Measurements from ENCODE around the gene FAM200C. TPM values are rescaled to one million over a fixed set of nuclear protein-coding genes. Genes with fewer than 3 reads are reported as not detected.

Gene FAM200C
- total and polyA plus RNA-seq, 8 donors, result 0.29 to 7.2 (median 1.6) TPM

GRCh38 chr5:160395111-160395510 lies 4.7 kb downstream of the FAM200C start:
- Histone ChIP-seq H3K9me3 (no peaks in the 10 kb centered on the region), H3K4me3 (no peak overlapping the region), H3K27ac (no peak overlapping the region), H3K36me3 (peaks cover 0 to 14% (median 0%) of the 10 kb centered on the region in 4 donors), H3K27me3 (no peaks in the 10 kb centered on the region), H3K4me1 (peaks cover 12 to 56% (median 27%) of the 10 kb centered on the region in 4 donors)
- intact Hi-C loops (cut with DNase I; ENCODE audit: low total_unique reads), result no loop called here
- WGBS, 5 donors, result 92 to 98% (median 95%) methylated on average over 7 of the region's 7 CpGs
- no peak for TF ChIP-seq POLR2A (IDR thresholded peaks at IDR 0.05)
- TF ChIP-seq CTCF (IDR thresholded peaks at IDR 0.05), result no peak
- no peak for TF ChIP-seq EP300 (IDR thresholded peaks at IDR 0.05)
- TF ChIP-seq POLR2AphosphoS5 (IDR thresholded peaks at IDR 0.05), result no peak
- no peak for DNase-seq

GRCh38 chr5:160390787-160391696 lies 8.8 kb downstream of the FAM200C start:
- Histone ChIP-seq H3K27me3 (no peaks in the 10 kb centered on the region), H3K9me3 (peaks cover 0 to 20% (median 3%) of the 10 kb centered on the region in 4 donors), H3K4me1 (peaks cover 0 to 21% (median 2%) of the 10 kb centered on the region in 4 donors), H3K27ac (no peak overlapping the region), H3K36me3 (peaks cover 0 to 14% (median 0%) of the 10 kb centered on the region in 4 donors), H3K4me3 (no peak overlapping the region)
- DNase-seq, result peak in 1 of 2 donors; percentile 44
- 69 to 80% (median 74%) methylated on average over 8 of the region's 8 CpGs for WGBS, 5 donors
- intact Hi-C loops (cut with DNase I; ENCODE audit: low total_unique reads), result no loop called here
- TF ChIP-seq POLR2A (IDR thresholded peaks at IDR 0.05) (no peak), EP300 (IDR thresholded peaks at IDR 0.05) (no peak), CTCF (IDR thresholded peaks at IDR 0.05) (peak in 2 of 7 experiments; percentile 22 to 34), POLR2AphosphoS5 (IDR thresholded peaks at IDR 0.05) (no peak)

GRCh38 chr5:160387445-160387844 lies 12.4 kb downstream of the FAM200C start:
- no peak for DNase-seq
- intact Hi-C loops (cut with DNase I; ENCODE audit: low total_unique reads), result no loop called here
- Histone ChIP-seq H3K4me1 (no peaks in the 10 kb centered on the region), H3K27ac (no peak overlapping the region), H3K27me3 (no peaks in the 10 kb centered on the region), H3K9me3 (peaks cover 0 to 20% (median 3%) of the 10 kb centered on the region in 4 donors), H3K36me3 (no peaks in the 10 kb centered on the region), H3K4me3 (no peak overlapping the region)
- WGBS, 5 donors, result 93 to 100% (median 97%) methylated on average over 1 of the region's 1 CpG
- TF ChIP-seq EP300 (IDR thresholded peaks at IDR 0.05) (no peak), POLR2A (IDR thresholded peaks at IDR 0.05) (no peak), POLR2AphosphoS5 (IDR thresholded peaks at IDR 0.05) (no peak), CTCF (IDR thresholded peaks at IDR 0.05) (no peak)

GRCh38 chr5:160385496-160385895 lies 14.4 kb downstream of the FAM200C start:
- H3K9me3 ChIP-seq, result peaks cover 0 to 20% (median 3%) of the 10 kb centered on the region in 4 donors
- no peak overlapping the region for H3K4me3 ChIP-seq

More at GRCh38 chr5:160385496-160385895, 14.4 kb downstream of the FAM200C start:
- no peaks in the 10 kb centered on the region for H3K4me1 ChIP-seq
- no peak for TF ChIP-seq POLR2AphosphoS5 (IDR thresholded peaks at IDR 0.05)
- TF ChIP-seq EP300 (IDR thresholded peaks at IDR 0.05), result no peak
- no peak for TF ChIP-seq POLR2A (IDR thresholded peaks at IDR 0.05)
- TF ChIP-seq CTCF (IDR thresholded peaks at IDR 0.05), result no peak
- H3K27ac ChIP-seq, result no peak overlapping the region
- no peak for DNase-seq
- H3K36me3 ChIP-seq, result no peaks in the 10 kb centered on the region
- no peaks in the 10 kb centered on the region for H3K27me3 ChIP-seq
- intact Hi-C loops (cut with DNase I; ENCODE audit: low total_unique reads), result no loop called here
